ENCODE results near the gene CROCC2.

Gene CROCC2

DNA sequence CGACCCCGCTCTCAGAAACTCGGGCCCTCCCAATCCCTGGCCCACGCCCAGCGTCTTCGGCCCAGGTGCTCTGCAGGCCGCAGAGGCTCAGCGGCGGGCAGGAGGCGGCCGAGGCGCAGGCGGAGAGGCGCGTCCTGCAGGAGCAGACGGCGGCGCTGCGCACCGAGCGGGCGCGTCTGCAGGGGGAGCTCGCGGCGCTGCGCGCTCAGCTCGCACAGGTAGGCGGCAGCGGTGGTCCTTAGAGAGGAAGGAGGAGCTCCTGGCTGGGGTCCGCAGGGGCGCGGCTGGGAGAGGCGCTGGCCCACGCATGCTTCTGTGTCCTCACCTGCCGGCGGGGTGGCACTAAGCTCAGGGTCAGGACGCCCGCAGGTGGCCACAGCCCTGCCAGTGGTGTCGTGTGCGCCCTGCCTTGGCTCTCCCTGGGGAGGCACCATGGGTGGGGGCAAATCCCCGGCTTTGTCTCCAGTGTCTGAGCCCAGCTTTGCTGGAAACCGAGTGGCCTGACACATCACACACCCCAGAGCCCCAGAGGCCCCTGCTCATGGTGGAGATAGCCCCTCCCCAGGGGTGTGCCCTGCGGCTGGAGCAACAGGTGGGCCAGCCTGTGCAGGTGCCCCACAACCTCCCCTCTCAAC, 77.3 kb downstream of the CROCC2 start (continued):
- TF ChIP-seq, protein P1, sequence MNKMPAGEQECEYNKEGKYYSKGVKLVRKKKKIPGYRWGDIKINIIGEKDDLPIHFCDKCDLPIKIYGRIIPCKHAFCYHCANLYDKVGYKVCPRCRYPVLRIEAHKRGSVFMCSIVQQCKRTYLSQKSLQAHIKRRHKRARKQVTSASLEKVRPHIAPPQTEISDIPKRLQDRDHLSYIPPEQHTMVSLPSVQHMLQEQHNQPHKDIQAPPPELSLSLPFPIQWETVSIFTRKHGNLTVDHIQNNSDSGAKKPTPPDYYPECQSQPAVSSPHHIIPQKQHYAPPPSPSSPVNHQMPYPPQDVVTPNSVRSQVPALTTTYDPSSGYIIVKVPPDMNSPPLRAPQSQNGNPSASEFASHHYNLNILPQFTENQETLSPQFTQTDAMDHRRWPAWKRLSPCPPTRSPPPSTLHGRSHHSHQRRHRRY (tag by site-specific recombination; IDR thresholded peaks at IDR 0.05) = no peak
- TF ChIP-seq, protein P2, sequence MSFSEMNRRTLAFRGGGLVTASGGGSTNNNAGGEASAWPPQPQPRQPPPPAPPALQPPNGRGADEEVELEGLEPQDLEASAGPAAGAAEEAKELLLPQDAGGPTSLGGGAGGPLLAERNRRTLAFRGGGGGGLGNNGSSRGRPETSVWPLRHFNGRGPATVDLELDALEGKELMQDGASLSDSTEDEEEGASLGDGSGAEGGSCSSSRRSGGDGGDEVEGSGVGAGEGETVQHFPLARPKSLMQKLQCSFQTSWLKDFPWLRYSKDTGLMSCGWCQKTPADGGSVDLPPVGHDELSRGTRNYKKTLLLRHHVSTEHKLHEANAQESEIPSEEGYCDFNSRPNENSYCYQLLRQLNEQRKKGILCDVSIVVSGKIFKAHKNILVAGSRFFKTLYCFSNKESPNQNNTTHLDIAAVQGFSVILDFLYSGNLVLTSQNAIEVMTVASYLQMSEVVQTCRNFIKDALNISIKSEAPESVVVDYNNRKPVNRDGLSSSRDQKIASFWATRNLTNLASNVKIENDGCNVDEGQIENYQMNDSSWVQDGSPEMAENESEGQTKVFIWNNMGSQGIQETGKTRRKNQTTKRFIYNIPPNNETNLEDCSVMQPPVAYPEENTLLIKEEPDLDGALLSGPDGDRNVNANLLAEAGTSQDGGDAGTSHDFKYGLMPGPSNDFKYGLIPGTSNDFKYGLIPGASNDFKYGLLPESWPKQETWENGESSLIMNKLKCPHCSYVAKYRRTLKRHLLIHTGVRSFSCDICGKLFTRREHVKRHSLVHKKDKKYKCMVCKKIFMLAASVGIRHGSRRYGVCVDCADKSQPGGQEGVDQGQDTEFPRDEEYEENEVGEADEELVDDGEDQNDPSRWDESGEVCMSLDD (tag by site-specific recombination; IDR thresholded peaks at IDR 0.05) = no peak
- no peak for TF ChIP-seq GFI1B (tag by site-specific recombination; IDR thresholded peaks at IDR 0.05)
- TF ChIP-seq, protein P3, sequence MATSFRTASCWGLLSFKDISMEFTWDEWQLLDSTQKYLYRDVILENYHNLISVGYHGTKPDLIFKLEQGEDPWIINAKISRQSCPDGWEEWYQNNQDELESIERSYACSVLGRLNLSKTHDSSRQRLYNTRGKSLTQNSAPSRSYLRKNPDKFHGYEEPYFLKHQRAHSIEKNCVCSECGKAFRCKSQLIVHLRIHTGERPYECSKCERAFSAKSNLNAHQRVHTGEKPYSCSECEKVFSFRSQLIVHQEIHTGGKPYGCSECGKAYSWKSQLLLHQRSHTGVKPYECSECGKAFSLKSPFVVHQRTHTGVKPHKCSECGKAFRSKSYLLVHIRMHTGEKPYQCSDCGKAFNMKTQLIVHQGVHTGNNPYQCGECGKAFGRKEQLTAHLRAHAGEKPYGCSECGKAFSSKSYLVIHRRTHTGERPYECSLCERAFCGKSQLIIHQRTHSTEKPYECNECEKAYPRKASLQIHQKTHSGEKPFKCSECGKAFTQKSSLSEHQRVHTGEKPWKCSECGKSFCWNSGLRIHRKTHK (tag by site-specific recombination; IDR thresholded peaks at IDR 0.05) = no peak
- TF ChIP-seq, protein P4, sequence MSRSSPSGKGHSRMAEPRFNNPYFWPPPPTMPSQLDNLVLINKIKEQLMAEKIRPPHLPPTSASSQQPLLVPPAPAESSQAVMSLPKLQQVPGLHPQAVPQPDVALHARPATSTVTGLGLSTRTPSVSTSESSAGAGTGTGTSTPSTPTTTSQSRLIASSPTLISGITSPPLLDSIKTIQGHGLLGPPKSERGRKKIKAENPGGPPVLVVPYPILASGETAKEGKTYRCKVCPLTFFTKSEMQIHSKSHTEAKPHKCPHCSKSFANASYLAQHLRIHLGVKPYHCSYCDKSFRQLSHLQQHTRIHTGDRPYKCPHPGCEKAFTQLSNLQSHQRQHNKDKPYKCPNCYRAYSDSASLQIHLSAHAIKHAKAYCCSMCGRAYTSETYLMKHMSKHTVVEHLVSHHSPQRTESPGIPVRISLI (tag by site-specific recombination; IDR thresholded peaks at IDR 0.05) = no peak
- no peak for TF ChIP-seq KLF9 (tag by site-specific recombination; IDR thresholded peaks at IDR 0.05; ENCODE audit: low read depth)
- TF ChIP-seq SCRT2 (tag by site-specific recombination; IDR thresholded peaks at IDR 0.05) = peak; percentile 99
- TF ChIP-seq ZNF416 (tag by site-specific recombination; IDR thresholded peaks at IDR 0.05) = no peak
- TF ChIP-seq ZNF335 (tag by site-specific recombination; conservative IDR thresholded peaks at IDR 0.05) = peak; percentile 67
- TF ChIP-seq, protein P5, sequence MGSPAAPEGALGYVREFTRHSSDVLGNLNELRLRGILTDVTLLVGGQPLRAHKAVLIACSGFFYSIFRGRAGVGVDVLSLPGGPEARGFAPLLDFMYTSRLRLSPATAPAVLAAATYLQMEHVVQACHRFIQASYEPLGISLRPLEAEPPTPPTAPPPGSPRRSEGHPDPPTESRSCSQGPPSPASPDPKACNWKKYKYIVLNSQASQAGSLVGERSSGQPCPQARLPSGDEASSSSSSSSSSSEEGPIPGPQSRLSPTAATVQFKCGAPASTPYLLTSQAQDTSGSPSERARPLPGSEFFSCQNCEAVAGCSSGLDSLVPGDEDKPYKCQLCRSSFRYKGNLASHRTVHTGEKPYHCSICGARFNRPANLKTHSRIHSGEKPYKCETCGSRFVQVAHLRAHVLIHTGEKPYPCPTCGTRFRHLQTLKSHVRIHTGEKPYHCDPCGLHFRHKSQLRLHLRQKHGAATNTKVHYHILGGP (tag by site-specific recombination; IDR thresholded peaks at IDR 0.05) = no peak
- TF ChIP-seq, protein P6, sequence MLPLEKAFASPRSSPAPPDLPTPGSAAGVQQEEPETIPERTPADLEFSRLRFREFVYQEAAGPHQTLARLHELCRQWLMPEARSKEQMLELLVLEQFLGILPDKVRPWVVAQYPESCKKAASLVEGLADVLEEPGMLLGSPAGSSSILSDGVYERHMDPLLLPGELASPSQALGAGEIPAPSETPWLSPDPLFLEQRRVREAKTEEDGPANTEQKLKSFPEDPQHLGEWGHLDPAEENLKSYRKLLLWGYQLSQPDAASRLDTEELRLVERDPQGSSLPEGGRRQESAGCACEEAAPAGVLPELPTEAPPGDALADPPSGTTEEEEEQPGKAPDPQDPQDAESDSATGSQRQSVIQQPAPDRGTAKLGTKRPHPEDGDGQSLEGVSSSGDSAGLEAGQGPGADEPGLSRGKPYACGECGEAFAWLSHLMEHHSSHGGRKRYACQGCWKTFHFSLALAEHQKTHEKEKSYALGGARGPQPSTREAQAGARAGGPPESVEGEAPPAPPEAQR (tag by site-specific recombination; IDR thresholded peaks at IDR 0.05) = no peak
- TF ChIP-seq ZBTB17 (tag by site-specific recombination; IDR thresholded peaks at IDR 0.05) = no peak
- no peak for TF ChIP-seq ZNF837 (tag by site-specific recombination; IDR thresholded peaks at IDR 0.05)

DNA sequence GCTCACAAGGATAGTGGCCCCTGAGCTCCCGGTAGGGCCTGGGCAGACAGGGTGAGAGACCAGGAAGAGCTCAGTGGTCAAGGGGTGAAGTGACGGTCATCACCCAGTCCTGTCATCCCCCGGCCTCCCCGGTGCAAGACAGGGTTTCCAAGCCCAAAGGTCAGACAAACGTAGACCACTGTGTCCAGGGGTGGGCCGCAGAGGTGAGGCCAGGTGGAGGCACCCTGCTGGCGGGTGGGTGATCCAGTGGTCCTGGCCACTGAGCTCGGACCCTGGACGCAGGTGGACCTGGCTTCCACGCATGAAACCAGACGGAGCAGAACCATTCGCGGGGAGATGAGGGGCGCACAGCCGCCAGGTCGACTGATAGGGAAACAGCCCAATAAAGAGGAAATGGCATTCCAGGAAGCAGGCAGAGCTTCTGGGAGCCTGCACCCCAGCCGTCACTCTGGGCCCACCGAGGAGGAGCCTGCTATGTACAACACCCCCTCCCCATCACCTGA, 77.9 kb downstream of the CROCC2 start:
- Histone ChIP-seq H3K9me3 (ENCODE audit: control insufficient read depth, insufficient read depth, low read depth, low read length) (no peaks in the 10 kb centered on the region), H3K4me3 (ENCODE audit: low read depth, low read length) (no peak overlapping the region), H3K4me1 (ENCODE audit: control insufficient read depth, insufficient read depth, low read length) (peaks cover 16% of the 10 kb centered on the region), H3K36me3 (ENCODE audit: control insufficient read depth in 2 of 2, insufficient read depth in 1 of 2, low read length in 2 of 2) (no peaks in the 10 kb centered on the region), H3K27ac (ENCODE audit: extremely low read depth, low read depth, low read length) (no peak overlapping the region)
- CTCF ChIA-PET = interaction anchor here (0.6 to 1.9 kb wide), 23 partner anchors 8 to 423 kb away, joined by 3 to 10 read pairs (median 3); partner anchors contain the start of gene MTERF4
- POLR2A ChIA-PET = no interaction called here
- no peak for TF ChIP-seq YY1 (tag by site-specific recombination; IDR thresholded peaks at IDR 0.05)
- TF ChIP-seq ZNF157 (tag by site-specific recombination; IDR thresholded peaks at IDR 0.05) = no peak
- TF ChIP-seq, protein P7, sequence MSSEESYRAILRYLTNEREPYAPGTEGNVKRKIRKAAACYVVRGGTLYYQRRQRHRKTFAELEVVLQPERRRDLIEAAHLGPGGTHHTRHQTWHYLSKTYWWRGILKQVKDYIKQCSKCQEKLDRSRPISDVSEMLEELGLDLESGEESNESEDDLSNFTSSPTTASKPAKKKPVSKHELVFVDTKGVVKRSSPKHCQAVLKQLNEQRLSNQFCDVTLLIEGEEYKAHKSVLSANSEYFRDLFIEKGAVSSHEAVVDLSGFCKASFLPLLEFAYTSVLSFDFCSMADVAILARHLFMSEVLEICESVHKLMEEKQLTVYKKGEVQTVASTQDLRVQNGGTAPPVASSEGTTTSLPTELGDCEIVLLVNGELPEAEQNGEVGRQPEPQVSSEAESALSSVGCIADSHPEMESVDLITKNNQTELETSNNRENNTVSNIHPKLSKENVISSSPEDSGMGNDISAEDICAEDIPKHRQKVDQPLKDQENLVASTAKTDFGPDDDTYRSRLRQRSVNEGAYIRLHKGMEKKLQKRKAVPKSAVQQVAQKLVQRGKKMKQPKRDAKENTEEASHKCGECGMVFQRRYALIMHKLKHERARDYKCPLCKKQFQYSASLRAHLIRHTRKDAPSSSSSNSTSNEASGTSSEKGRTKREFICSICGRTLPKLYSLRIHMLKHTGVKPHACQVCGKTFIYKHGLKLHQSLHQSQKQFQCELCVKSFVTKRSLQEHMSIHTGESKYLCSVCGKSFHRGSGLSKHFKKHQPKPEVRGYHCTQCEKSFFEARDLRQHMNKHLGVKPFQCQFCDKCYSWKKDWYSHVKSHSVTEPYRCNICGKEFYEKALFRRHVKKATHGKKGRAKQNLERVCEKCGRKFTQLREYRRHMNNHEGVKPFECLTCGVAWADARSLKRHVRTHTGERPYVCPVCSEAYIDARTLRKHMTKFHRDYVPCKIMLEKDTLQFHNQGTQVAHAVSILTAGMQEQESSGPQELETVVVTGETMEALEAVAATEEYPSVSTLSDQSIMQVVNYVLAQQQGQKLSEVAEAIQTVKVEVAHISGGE (tag by site-specific recombination; conservative IDR thresholded peaks at IDR 0.05; ENCODE audit: low read depth) = no peak
- 0 out of 2 replicates have a peak, but pooled peaks have one; percentile 9 for TF ChIP-seq ZNF335 (tag by site-specific recombination; conservative IDR thresholded peaks at IDR 0.05)
- TF ChIP-seq ZNF366 (tag by site-specific recombination; conservative IDR thresholded peaks at IDR 0.05) = no peak
- TF ChIP-seq, protein P3 (tag by site-specific recombination; IDR thresholded peaks at IDR 0.05) = no peak
- TF ChIP-seq ZFP69B (tag by site-specific recombination; IDR thresholded peaks at IDR 0.05) = peak; percentile 83
